HL-60 (cell line): Measurements from ENCODE around the gene VAV2.

Source experiments
- DNase-seq, 2 experiments: peaks; one replicate each; pipeline ENCODE4 v3.0.0-alpha.2; 2010 to 2020; ENCODE audit warnings: low read depth in 1 of 2, low spot score in 1 of 2
- H3K27ac ChIP-seq: fragments of 250-450 bp; sonication (Bioruptor Pico); replicated peaks from 2 replicates; pipeline ENCODE4 v1.5.1; 2020; ENCODE audit warnings: mild to moderate bottlenecking, moderate library complexity
- H3K27me3 ChIP-seq: fragments of 250-450 bp; sonication (Bioruptor Pico); 2 replicates; pipeline ENCODE4 v1.5.1; 2021; ENCODE audit warnings: mild to moderate bottlenecking, moderate library complexity; ENCODE audit not compliant: insufficient read depth, poor library complexity, severe bottlenecking
- H3K4me3 ChIP-seq: replicated peaks from 2 replicates; pipeline ENCODE4 v1.5.1; 2011; ENCODE audit warnings: mild to moderate bottlenecking, control low read depth, low read length; ENCODE audit not compliant: insufficient read depth
- CTCF ChIP-seq: IDR thresholded peaks from one replicate; pipeline ENCODE4 v1.5.1; 2011; ENCODE audit warnings: low read length, control low read depth, inconsistent platforms; ENCODE audit not compliant: insufficient read depth
- GABPA ChIP-seq: IDR thresholded peaks from 2 replicates; pipeline ENCODE4 v1.6.1; 2012; ENCODE audit warnings: low read depth
- POLR2AphosphoS5 ChIP-seq: IDR thresholded peaks from 2 replicates; pipeline ENCODE4 v1.6.1; 2012; ENCODE audit warnings: low read depth
- SPI1 ChIP-seq: IDR thresholded peaks from 2 replicates; pipeline ENCODE4 v1.6.1; 2012; ENCODE audit warnings: low read depth, mild to moderate bottlenecking, borderline replicate concordance
- TF ChIP-seq, protein P1 (sequence below): IDR thresholded peaks from 2 replicates; pipeline ENCODE4 v1.6.1; 2012; ENCODE audit warnings: low read depth; ENCODE audit not compliant: insufficient replicate concordance

The VAV2 gene

GRCh38 chr9:133715295-133715865 is 276.7 kb downstream of the VAV2 start:
- TF ChIP-seq GABPA = no peak
- no peak for TF ChIP-seq SPI1
- TF ChIP-seq, protein P1, sequence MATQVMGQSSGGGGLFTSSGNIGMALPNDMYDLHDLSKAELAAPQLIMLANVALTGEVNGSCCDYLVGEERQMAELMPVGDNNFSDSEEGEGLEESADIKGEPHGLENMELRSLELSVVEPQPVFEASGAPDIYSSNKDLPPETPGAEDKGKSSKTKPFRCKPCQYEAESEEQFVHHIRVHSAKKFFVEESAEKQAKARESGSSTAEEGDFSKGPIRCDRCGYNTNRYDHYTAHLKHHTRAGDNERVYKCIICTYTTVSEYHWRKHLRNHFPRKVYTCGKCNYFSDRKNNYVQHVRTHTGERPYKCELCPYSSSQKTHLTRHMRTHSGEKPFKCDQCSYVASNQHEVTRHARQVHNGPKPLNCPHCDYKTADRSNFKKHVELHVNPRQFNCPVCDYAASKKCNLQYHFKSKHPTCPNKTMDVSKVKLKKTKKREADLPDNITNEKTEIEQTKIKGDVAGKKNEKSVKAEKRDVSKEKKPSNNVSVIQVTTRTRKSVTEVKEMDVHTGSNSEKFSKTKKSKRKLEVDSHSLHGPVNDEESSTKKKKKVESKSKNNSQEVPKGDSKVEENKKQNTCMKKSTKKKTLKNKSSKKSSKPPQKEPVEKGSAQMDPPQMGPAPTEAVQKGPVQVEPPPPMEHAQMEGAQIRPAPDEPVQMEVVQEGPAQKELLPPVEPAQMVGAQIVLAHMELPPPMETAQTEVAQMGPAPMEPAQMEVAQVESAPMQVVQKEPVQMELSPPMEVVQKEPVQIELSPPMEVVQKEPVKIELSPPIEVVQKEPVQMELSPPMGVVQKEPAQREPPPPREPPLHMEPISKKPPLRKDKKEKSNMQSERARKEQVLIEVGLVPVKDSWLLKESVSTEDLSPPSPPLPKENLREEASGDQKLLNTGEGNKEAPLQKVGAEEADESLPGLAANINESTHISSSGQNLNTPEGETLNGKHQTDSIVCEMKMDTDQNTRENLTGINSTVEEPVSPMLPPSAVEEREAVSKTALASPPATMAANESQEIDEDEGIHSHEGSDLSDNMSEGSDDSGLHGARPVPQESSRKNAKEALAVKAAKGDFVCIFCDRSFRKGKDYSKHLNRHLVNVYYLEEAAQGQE = no peak
- TF ChIP-seq POLR2AphosphoS5 = no peak
- TF ChIP-seq CTCF = no peak
- no peaks in the 10 kb centered on the region for H3K27me3 ChIP-seq
- no peak overlapping the region for H3K4me3 ChIP-seq
- DNase-seq = no peak
- H3K27ac ChIP-seq = no peak overlapping the region

DNA sequence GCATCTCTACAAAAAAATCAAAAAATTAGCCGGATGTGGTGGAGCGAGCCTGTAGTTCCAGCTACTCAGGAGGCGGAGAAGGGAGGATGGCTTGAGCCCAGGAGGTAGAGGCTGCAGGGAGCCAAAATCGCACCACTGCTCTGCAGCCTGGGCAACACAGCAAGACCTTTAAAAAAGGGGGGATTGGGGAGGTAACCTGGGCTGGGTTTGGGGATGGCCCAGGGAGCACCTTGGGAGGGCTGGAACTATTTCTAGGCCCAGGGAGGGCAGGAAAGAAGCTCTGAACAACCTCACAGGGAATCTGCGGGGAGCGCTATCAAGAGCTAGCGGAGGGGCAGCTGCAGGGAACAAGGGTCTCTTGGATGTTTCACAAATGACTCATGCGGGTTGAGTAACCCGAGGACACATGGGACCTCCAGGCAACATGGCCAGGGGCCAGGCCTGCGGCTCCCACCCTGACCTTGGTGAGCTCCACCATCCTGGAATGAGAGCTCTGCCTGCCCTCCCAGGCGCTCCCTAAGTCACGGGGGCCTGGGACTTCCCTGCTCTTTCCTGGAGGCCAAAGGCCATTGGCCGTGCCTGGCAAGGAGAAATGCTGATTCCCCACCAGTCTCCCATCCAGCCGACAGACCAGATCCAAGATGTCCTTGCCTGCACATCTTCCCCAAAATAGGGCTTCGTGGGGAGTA is 277.4 kb downstream of the VAV2 start:
- TF ChIP-seq, protein P1 = no peak
- no peak for TF ChIP-seq GABPA
- no peak for TF ChIP-seq SPI1
- no peak for TF ChIP-seq CTCF
- TF ChIP-seq POLR2AphosphoS5 = no peak
- H3K27me3 ChIP-seq = no peaks in the 10 kb centered on the region
- no peak overlapping the region for H3K27ac ChIP-seq
- no peak for DNase-seq
- H3K4me3 ChIP-seq = no peak overlapping the region

GRCh38 chr9:133713960-133714495 is 278.1 kb downstream of the VAV2 start:
- no peak overlapping the region for H3K27ac ChIP-seq
- TF ChIP-seq GABPA (no peak), CTCF (no peak), POLR2AphosphoS5 (no peak), SPI1 (no peak)
- TF ChIP-seq, protein P1 = no peak
- DNase-seq = no peak
- no peak overlapping the region for H3K4me3 ChIP-seq
- H3K27me3 ChIP-seq = no peaks in the 10 kb centered on the region
